GM18519 (cell line): ENCODE results near the gene WWOX.

Source experiments
- ATAC-seq: cut with Tn5 transposase; IDR thresholded peaks from one replicate; pipeline ENCODE4 v1.9.1; 2021; ENCODE audit warnings: mild to moderate bottlenecking, moderate library complexity; ENCODE audit not compliant: unreplicated experiment, low FRiP score

The WWOX gene

DNA sequence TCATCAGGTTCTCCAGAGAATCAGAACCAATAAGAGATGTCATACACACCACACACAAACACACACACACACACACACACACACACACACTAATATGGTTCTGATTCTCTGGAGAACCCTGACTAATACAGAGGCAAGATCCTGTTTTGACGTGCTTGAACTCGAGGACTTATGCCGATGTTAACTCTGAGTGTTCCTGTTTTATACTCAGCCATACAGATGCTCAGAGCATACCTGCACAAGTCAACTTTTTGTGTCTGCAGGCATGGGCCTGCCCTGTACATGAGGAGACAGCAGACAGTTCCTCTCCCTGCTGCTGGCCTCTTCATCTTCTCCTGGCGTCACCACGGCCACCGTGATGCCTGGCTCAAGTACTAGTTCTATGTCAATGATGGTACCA, 635.9 kb downstream of the WWOX start:
- ATAC-seq = no peak

DNA sequence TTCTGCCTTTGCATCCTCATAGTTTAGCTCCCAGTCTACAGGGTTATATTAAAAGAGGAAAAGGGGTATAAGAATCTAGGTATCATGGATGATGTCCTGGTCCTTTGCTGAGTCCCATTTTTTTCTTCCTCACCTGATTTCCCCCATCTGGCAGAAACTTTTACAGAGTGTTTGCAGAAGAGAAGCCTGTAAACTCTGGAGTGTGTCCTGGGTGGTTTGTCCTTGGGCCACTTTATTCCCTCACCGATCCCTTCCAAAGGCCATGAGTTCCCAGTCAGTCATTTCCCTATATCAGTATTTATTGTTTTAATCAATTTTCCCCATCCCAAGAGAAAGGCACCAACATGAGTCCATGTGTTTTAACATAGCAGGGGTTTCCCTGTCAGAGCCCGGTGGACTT, 638.2 kb downstream of the WWOX start:
- no peak for ATAC-seq

DNA sequence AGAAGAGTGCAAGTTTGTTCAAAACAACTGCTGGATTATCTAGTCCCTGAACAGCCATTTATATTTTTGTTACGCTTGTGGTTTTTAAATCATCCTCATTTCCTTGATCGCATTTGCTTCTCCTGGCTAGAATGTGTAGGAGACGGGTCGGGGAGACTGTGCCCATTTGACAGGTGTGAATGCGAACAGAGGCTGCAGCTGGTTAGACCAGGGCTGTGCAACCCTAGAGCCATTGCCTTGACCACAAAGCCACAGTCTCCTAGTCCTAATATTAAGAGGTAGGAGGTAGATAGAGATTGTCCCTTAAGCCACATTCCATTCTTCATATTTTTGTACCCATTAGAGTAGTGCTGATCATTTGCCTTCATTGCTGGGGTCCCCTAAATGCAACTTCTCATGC, 639.1 kb downstream of the WWOX start:
- no peak for ATAC-seq

GRCh38 chr16:78740269-78740668, 640.8 kb downstream of the WWOX start:
- no peak for ATAC-seq

DNA sequence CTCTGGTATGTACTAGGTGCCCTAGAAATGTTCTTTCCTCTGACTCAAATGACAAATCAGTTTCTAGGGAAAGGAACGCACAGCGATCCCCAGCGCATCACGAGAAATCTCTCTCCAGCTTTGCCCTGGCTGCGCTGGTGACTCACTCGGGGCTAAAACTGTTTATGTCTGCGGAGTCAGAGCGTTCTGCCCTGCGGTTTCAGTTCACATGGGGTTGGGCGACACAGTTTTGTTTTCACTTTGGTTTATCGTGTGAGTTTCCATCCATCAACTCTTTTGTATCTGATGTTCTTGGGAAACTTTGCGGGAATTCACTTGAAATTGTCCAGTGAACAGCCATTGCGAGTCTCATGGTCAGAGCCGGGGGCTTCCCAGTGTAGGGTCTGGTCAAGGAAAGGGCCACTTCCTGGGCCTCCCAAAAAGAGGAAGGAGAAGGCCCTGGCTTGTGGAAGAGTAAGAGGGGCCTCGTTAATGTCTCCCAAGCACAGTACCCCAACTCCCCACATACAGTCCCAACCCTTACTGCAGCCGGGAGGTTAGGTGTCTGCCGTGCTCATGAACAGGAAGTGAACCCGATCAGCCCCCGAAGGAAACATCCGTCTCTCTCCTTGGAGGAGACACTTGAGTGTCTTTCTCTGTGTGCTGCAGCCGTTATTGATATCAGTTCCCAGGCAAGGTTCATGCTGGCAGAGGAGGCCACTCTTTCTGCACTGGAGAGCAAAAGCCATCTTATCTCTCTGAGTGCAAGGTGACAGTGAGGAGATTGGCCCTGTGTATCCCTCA, 643.2 kb downstream of the WWOX start:
- ATAC-seq = peak; percentile 86

DNA sequence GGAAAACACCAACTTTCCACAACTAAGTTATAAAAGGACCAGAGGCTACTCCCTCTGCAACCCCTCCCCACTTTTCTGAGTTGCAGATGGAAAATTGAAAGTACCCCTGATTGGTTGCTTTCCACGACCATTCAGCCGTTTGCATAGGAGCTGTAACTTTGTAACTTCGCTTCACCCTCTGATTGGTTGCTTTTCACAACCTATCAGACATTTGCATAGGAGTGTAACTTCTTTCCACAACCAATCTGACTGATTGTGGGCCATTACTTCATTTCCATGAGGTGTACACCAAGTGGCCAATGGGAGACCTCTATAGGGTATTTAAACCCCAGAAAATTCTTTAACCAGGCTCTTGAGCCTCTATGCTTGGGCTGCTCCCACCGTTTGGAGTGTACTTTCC, 644.1 kb downstream of the WWOX start:
- no peak for ATAC-seq

GRCh38 chr16:78744099-78744498, 644.6 kb downstream of the WWOX start:
- ATAC-seq = no peak

- ATAC-seq = no peak
These were observed 645.3 kb downstream of the WWOX start for GRCh38 chr16:78744796-78745107.

DNA sequence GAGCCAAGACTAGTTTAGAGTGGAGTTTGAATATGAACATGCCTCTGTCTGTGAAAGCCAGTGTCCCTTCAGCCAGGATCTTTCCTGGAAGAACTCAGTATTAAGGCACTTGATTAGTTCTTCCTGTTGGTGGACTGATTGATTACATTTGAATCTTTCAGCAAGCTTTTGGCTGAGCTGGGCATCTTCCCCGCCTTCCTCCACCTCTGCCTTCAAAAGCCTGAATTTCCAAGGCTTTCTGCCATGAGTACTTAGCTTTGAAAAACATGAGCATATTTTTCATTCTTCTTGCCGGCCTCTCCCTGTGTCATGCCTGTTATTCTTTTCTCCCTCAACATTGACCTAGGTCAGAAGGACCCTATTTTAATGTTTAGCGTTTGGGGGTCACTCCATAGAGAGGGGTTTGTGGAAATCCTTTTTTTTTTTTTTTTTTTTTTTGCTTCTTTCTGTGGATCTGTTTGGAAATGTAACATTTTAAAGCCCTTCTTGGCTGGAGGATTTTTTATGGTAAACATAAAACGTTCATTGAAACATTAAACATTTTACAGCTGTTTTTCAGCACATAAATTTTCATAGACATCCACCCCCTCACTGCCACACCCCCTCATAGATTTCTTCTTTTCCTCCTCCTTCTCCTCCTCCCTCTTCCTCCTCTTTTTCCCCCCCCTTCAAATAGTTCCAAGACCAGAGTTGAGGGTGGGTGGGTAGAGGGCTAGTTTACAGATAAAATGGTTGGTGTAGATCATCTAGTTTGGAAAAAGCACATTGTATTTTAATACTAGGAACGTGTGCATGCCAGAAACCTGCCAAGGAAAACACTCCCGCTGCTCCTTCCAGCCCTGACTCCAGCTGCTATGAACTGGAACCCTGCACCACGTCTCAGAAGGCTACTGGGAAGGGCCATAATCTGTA, 645.9 kb downstream of the WWOX start:
- ATAC-seq = no peak

DNA sequence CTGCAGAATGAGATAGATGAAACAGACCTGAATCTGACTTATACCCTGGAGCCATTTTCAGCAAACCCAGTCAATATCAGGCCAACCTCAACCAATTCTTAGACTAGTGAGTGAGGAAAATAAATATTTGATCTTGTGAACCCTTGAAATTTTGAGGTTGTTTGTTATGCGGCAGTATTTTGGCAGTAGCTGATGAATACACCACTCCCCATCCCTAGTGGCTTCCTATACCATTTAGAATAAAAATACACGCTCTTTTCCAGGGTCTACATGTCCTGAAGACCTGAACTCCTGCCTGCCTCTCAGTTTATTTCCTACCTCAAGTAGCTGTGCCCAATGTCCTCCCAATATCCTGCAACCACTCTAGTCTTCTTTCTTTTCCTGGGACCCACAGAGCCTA, 647.3 kb downstream of the WWOX start:
- ATAC-seq = no peak

DNA sequence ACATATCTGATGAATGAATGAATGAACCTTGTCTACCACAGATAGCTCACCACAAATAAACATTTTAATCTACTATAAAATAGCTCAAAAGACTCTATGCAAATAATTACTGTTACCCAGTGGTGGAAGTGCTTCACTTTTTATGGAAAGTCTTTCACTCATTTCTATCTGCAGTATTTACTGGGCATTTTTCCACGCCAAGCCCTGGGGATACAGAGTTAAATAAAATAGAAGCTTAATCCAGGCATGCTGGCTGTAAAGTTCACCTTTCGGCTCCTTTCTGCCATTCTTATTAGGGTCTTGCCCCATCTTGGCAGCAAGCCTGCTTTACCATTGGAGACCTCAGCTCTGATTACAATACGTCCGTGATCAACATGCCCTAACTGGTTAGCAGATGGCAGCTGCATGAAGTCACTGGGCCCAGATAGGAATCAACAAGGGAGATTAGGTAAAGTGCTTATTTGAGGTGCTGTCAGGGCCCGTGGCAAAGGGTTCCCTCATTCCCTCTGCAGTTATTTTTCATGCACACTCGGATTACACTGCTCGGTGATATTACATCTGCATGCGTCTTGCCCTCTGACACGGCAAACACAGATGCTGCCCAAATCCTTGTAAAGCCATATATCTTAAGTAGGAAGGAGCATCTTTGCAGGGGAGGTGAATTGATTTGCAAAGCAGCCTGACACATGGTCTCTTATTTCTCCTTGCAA, 648.9 kb downstream of the WWOX start:
- ATAC-seq = no peak

- ATAC-seq = peak; percentile 80
These were observed 650.4 kb downstream of the WWOX start for GRCh38 chr16:78749745-78750268.

DNA sequence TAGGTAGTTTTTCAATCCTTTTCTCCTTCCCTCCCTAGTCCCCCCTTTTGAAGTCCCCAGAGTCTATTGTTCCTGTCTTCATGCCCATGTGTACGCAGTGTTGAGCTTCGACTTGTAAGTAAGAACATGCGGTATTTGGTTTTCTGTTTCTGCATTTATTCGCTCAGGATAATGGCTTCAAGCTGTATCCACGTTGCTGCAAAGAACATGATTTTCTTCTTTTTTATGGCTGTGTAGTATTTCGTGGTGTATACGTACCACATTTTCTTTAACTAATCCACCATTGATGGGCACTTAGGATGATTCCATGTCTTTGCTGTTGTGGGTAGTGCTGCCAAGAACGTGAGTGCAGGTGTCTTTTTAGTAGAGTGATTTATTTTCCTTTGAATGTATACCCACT, 651.2 kb downstream of the WWOX start:
- no peak for ATAC-seq

DNA sequence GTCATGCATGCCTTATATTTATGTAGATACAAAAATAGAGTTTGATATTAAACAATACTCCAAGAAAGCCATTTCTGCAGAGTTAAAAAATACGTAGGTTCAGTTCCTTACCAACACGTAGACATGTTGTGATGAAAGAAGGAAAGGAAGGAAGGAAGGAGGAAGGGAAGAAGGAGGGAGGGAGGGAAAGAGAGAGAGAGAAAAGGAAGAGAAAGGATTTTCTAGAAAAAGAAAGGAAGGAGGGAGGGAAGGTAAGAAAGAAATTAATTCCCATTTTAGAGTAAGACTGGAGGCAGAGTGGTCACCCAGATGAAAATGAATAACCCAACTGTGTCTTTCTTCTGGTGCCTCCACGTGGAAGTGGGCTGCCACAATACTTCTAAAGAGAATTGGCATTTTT, 652.1 kb downstream of the WWOX start:
- ATAC-seq = no peak

DNA sequence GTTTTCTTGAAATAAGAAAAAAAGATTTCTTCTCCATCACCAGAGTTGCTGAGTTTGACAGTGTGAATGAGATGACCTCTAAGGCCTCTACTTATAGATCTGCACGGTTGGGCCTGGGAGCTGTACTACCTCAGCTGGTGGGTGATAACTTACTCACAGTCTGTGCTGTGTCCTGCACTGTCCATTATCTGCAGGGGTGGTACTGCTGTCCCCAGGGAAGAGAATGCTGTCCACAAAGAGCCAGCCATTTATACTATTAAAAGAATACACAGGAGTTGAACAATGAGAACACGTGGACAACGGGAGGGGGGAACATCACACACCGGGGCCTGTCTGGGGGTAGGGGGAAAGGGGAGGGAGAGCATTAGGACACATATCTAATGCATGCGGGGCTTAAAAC, 655.3 kb downstream of the WWOX start:
- no peak for ATAC-seq

DNA sequence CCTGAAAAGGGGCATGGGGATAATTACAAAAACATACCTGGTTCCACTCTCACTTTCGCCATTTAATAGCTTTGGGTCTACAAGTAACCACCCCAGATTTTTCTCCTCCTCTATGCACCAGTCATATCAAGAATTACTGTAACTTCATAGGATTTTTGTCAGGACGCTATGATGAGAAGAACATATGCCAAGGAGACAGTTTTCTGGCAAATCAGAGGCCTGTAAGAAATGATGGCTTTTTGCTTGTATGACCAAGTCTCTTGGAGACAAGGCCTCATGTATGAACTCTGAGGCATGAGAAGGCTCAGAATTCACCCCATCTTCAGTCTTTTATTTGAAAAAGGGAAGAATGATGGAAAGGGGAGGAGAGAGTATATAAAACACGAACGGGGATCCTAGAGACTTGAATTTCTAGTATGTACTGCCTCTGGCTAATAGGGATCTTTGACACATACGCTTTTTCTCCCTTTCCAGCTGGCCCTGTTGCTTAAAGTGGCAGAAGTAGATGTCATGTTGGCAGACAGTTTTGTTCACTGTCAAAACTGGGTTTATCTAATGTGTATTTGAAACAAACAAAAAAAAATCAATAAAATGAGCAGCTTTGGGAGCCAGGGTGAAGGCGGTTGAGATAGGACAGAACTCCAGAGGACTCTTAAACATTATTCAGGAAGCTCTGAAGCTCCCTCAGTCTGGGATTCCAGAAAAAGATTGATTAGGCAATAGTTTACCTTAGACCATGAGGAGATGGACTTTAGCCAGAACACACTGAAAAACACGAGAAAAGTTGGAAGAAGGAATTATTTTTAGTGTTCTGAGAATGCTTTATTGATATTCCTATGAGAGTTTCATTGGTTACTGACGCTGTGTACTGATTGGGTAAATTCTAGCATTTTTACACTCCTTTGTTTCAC, 656.6 kb downstream of the WWOX start:
- ATAC-seq = no peak

DNA sequence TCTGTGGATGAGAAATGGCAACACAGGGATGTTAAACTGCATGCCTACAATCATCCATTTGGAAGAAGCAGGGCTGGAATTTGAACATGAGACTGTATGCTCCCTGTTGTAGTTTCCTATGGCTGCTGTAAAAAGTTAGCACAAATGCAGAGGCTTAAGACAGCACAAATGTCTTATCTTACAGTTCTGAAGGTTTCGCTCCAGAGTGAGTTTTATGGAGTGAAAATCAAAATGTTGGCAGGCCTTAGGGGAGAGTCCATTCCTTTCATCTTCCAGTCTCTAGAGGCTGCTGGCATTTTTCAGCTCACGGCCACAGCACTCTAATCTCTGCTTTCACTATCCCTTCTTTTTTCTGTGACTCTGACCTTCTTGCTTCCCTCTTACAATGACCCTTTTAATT, 660.1 kb downstream of the WWOX start:
- no peak for ATAC-seq

- ATAC-seq = no peak
These were observed 661.2 kb downstream of the WWOX start for GRCh38 chr16:78760611-78761010.

DNA sequence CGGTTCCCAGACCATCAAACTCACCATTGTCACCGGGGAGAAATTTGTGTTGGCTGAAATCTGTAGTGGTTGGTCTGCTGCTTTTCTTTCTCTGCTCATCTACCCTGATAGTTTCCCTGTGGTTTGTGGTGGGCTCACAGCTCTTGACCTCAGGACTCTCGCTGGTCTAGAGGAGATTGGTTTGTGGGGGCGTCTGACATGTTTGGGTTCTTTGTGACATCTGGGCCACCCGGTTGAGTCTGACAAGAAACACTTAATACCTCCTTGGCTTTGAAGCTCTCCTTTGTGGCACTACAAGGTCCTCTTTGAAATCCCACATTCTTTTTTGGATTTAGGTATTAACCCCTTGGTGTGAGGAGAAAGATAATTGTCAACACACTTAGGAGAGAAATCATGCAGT, 662.0 kb downstream of the WWOX start:
- ATAC-seq = peak; percentile 86

DNA sequence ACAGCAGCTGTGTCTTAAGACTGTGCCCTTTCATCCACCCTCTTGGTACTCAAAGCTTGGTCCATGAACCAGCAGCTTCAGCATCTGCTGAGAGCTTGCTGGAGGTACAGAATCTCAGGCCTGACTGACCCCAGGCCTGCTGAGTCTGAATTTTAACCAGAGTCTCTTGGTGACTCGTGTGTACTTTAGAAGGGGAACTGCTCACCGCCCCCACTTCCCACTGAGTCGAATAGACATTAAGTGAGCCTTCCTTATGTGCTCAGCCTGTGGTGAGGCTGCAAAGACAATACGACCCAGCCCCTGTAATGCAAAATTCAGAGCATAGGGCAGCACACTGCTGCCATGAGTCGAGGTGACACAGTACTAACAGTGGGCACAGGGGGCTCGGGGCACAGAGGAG, 662.8 kb downstream of the WWOX start:
- peak; percentile 58 for ATAC-seq
